GM12874 (cell line): Measurements from ENCODE around the gene STRBP.

Source experiments
- TF ChIP-seq, protein P1 (sequence below): IDR thresholded peaks from 2 replicates; pipeline ENCODE4 v1.5.1; 2011; ENCODE audit warnings: low read depth, mild to moderate bottlenecking, control low read depth, low read length, moderate library complexity; ENCODE audit not compliant: insufficient read depth

The STRBP gene

DNA sequence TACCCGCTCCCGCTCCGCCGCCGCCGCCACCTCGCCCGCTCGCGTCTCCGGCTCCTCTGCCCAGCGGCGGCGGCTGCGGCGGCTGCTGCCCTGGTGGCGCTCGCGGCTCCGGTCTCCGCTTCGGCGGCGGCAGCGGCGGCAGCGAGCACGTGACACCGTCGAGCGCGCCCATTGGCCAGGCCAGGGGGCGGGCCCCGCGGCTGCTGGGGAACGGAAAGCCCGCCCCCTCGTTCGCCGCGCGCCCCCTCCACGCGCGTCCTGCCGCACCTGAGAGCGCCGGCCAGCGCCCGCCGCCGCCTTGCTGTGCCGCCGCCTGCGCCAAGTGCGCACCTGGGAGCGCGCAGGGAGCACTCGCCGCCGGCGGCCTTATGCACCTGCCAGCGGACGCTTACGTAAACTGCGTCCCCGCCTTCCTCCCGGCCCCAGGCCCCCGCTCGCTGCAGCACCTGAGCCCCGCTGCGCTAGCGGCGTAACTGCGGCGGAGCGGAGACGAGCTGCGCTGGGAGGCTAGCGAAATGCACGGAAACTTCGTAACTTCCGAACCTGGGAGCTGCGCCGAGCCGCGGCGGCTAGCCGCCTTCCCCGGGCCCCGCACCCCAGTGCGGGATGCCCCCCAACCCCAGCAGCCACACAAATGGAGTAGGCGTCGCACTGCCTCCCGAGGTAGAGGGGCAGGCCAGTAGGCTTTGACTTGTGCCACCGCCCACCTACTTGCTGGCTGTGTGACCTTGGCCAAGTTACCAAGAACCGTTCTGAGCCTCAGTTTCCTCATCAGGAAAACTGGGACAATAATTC lies at the start of gene STRBP:
Gene STRBP (minus strand): TSS at position 122 of the 795 bp plus-strand sequence. CDS start 84,452 bp downstream, outside the sequence.
- TF ChIP-seq, protein P1, sequence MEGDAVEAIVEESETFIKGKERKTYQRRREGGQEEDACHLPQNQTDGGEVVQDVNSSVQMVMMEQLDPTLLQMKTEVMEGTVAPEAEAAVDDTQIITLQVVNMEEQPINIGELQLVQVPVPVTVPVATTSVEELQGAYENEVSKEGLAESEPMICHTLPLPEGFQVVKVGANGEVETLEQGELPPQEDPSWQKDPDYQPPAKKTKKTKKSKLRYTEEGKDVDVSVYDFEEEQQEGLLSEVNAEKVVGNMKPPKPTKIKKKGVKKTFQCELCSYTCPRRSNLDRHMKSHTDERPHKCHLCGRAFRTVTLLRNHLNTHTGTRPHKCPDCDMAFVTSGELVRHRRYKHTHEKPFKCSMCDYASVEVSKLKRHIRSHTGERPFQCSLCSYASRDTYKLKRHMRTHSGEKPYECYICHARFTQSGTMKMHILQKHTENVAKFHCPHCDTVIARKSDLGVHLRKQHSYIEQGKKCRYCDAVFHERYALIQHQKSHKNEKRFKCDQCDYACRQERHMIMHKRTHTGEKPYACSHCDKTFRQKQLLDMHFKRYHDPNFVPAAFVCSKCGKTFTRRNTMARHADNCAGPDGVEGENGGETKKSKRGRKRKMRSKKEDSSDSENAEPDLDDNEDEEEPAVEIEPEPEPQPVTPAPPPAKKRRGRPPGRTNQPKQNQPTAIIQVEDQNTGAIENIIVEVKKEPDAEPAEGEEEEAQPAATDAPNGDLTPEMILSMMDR: no peak

DNA sequence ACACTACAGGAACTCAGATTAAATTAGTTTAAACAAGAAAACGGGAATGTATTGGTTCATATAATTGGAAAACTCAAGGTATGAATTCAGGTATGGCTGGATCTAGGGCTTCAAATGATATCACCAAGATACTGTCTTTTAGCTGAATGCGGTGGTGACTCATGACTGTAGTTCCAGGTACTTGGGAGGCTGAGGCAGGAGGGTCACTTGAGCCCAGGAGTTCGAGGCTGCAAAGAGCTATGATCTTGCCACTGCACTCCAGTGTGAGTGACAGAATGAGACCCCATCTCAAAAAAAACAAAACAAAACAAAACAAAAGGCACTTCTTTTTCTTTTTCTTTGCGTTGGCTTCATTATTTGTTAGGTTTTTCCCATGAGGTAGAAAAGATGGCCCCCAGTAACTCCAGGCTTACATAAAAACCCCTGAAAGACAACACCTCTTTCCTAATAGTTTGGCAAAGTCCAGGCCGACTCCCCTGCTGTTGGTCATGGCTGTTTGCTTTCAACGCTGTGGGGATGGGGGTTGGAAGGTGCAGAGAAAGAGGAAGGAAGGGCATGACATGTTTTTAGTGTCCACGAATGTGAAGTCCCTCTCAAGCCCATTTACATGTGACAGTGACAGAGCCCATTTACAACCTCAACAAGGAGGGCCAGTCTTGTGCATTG lies 47.8 kb upstream of the STRBP start:
- TF ChIP-seq, protein P1: no peak

- TF ChIP-seq, protein P1: no peak
Measured at GRCh38 chr9:123315635-123316034, 47.2 kb upstream of the STRBP start.

GRCh38 chr9:123314617-123315016 lies 46.2 kb upstream of the STRBP start:
- TF ChIP-seq, protein P1: no peak

DNA sequence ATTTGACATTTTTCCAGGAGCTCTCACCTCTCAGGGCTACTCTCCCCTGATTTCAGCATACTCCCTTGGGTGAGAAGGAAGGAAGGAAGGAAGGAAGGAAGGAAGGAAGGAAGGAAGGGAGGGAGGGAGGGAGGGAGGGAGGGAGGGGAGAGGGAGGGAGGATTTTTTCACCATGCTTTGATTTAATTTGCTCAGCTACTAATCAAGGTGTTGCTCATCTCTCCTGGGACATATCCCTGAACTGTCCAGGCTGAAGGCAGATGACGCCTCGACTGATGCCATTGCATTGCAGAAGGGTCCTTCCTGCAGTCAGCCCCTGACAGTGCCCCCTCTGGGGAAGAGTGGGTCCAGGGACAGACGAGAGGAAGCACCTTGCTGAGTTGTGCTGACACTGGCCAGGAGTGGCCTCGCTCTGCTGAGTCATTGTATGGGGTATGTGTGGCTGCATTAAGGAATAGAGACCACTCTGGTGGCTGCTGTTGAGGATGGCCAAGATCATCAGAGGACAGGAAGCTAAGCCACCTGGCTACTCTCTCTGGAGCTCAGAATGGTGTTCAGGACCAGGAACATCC lies 44.0 kb upstream of the STRBP start:
- TF ChIP-seq, protein P1: no peak

GRCh38 chr9:123311250-123311752 lies 42.9 kb upstream of the STRBP start:
- TF ChIP-seq, protein P1: no peak
